NT2/D1 (cell line): ENCODE measurements around the gene IZUMO1.

Source experiments
- SUZ12 ChIP-seq: IDR thresholded peaks from 2 replicates; pipeline ENCODE4 v1.6.1; 2011; ENCODE audit not compliant: insufficient read length, insufficient read depth; ENCODE audit errors: extremely low read depth
- YY1 ChIP-seq: IDR thresholded peaks from 2 replicates; pipeline ENCODE4 v1.6.1; 2011; ENCODE audit not compliant: insufficient read length, insufficient read depth
- ZNF274 ChIP-seq: IDR thresholded peaks from 2 replicates; pipeline ENCODE4 v1.6.1; 2011; ENCODE audit warnings: mild to moderate bottlenecking, low read depth, low read length

GRCh38 chr19:48703316-48703715 lies 43.4 kb downstream of the IZUMO1 start:
- TF ChIP-seq YY1 = no peak
- no peak for TF ChIP-seq ZNF274
- no peak for TF ChIP-seq SUZ12
